Measurements from ENCODE around the gene SLC26A3.

- TF ChIP-seq CTCF (IDR thresholded peaks at IDR 0.05) (no peak), POLR2A (IDR thresholded peaks at IDR 0.05) (no peak)
Observed at GRCh38 chr7:107751113-107751512, 51.9 kb downstream of the SLC26A3 start.

All from uterus (tissue), 2 donors.